MCF 10A (cell line): ENCODE results near the gene SNAPC4. TPM values are rescaled to one million over a fixed set of nuclear protein-coding genes. Genes with fewer than 3 reads are reported as not detected.
A peak's percentile ranks its signal among the peaks of the same experiment; 100 is the strongest.

Source experiments
- BruUV-seq: library from RNA; stranded (reverse); fragments of 400-500 nt; replicated peaks from 2 replicates; lab custom pipeline; 2021; lab: Mats Ljungman, UMichigan
- CTCF ChIA-PET: fragments of 300-600 bp; sonication (Branson Sonifier 250); formaldehyde crosslinking; extraction: SDS; loops from one replicate; lab custom pipeline; 2021; ENCODE audit warnings: antibody characterized with exemption, inconsistent platforms; lab: Yijun Ruan, JAX
- POLR2A ChIA-PET: fragments of 300-600, 350-650 bp; sonication (Branson Sonifier 250); formaldehyde crosslinking; extraction: SDS; loops from one replicate; lab custom pipeline; 2020; ENCODE audit warnings: antibody characterized with exemption, inconsistent platforms; lab: Yijun Ruan, JAX
- DNase-seq: peaks from one replicate; pipeline ENCODE4 v3.0.0-alpha.2; 2018; ENCODE audit not compliant: unreplicated experiment
- H3K27ac Mint-ChIP-seq: one replicate; pipeline ENCODE4 v1.8.0; 2022; ENCODE audit warnings: mild to moderate bottlenecking, low read depth, mixed read lengths; ENCODE audit not compliant: unreplicated experiment
- H3K27me3 Mint-ChIP-seq: one replicate; pipeline ENCODE4 v1.8.0; 2022; ENCODE audit warnings: mixed read lengths; ENCODE audit not compliant: insufficient read depth, unreplicated experiment
- H3K36me3 Mint-ChIP-seq: one replicate; pipeline ENCODE4 v1.8.0; 2022; ENCODE audit warnings: mild to moderate bottlenecking, moderate library complexity, mixed read lengths; ENCODE audit not compliant: insufficient read depth, unreplicated experiment
- H3K4me1 Mint-ChIP-seq: one replicate; pipeline ENCODE4 v1.8.0; 2022; ENCODE audit warnings: mixed read lengths; ENCODE audit not compliant: insufficient read depth, unreplicated experiment
- H3K4me3 Mint-ChIP-seq: one replicate; pipeline ENCODE4 v1.8.0; 2022; ENCODE audit warnings: mild to moderate bottlenecking, moderate library complexity, mixed read lengths; ENCODE audit not compliant: unreplicated experiment
- H3K9me3 Mint-ChIP-seq: one replicate; pipeline ENCODE4 v1.8.0; 2022; ENCODE audit warnings: mixed read lengths; ENCODE audit not compliant: unreplicated experiment
- intact Hi-C: fragments of 100-400 bp; cut with micrococcal nuclease; formaldehyde crosslinking; loops from 2 replicates; pipeline ENCODE4 v1.14.1; 2022
- total RNA-seq: library from RNA; stranded (reverse); gene quantifications from 2 replicates; pipeline ENCODE4 v1.2.3, GENCODE V29; 2022
- TF ChIP-seq, protein P1 (sequence below): fragments of 200-600 bp; IDR thresholded peaks from one replicate; pipeline ENCODE4 v1.8.0; 2022; ENCODE audit warnings: antibody characterized with exemption, mild to moderate bottlenecking; ENCODE audit not compliant: unreplicated experiment

SNAPC4 gene
- total RNA-seq, 1 experiment from 2014 or later: 9.9 TPM

DNA sequence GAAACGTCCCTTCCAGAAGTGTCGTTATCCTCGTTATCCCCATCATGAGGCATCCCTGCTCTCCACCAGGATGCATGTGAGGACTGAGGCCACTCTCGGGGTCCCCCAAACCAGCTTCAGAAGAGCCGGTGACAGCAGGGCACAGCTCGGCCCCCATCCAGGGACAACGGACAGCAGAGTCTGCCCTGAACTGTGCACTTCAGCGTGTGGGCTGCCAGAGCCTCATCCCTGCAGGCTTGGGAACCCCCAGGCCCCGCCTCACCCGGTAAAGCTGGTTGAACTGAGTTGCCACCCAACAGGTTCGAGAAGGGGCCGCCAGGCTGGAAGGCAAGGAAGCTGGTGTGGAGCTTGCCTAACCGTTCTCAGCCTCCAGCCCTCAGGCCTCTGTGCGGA, 25.8 kb downstream of the SNAPC4 start:
- DNase-seq: no peak
- TF ChIP-seq, protein P1, sequence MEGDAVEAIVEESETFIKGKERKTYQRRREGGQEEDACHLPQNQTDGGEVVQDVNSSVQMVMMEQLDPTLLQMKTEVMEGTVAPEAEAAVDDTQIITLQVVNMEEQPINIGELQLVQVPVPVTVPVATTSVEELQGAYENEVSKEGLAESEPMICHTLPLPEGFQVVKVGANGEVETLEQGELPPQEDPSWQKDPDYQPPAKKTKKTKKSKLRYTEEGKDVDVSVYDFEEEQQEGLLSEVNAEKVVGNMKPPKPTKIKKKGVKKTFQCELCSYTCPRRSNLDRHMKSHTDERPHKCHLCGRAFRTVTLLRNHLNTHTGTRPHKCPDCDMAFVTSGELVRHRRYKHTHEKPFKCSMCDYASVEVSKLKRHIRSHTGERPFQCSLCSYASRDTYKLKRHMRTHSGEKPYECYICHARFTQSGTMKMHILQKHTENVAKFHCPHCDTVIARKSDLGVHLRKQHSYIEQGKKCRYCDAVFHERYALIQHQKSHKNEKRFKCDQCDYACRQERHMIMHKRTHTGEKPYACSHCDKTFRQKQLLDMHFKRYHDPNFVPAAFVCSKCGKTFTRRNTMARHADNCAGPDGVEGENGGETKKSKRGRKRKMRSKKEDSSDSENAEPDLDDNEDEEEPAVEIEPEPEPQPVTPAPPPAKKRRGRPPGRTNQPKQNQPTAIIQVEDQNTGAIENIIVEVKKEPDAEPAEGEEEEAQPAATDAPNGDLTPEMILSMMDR: no peak
- Mint-ChIP-seq H3K36me3 (peaks cover 4% of the 10 kb centered on the region), H3K9me3 (no peaks in the 10 kb centered on the region), H3K27me3 (no peaks in the 10 kb centered on the region), H3K27ac (peak overlapping the region; percentile 22), H3K4me3 (no peak overlapping the region), H3K4me1 (no peaks in the 10 kb centered on the region)
- no TSS peak for BruUV-seq
- intact Hi-C loops: no loop called here
- CTCF ChIA-PET: interaction anchor here (0.6 to 1.4 kb wide), 3 partner anchors 9 to 114 kb away, joined by 3 to 8 read pairs (median 3); partner anchors contain the start of gene DNLZ
- POLR2A ChIA-PET: interaction anchor here (0.6 to 1.7 kb wide), 3 partner anchors 8 to 10 kb away, joined by 3 to 4 read pairs (median 4); partner anchors contain the start of gene DNLZ

DNA sequence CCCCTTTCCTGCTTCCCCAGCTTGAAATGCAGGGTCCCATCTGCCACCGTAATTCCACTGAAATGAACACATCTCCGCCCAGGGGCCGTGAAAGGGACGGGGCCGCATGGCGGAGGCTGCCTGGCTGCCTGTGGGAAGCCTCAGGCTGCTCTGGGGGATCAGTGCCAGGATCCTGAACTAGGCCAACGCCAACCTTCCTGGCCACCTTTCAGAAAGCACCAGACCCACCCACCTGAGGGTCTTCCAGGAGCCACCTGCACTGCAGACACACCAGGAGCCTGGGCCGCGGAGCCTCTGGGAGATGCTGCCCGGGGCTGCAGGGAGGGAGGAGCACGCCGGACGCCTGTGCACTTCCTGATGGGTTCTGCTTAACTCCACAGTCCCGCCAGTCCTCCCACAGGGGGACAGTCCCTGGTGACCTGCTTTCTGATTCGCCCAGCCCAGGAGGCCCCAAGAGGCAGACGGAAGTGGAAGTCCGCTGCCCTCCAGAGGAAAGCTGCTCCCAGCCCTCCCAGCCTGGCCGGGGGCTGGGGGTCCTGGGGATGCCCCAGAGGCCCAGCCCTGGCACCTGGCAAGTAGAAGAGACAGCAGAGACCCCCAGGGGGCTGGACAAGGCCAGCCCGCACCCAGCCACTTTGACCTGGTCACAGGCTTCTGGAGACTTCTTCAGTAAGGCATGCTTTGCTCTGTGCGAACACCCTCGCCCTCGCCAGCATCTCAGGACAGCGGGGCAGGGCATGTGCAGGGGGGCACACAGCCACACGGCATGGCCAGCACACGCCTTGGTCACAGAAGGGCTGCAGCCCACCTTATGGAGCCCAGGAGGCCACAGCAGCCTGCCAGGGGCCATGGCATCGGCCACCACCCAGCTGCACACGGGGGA, 26.4 kb downstream of the SNAPC4 start, which contains the start of gene CARD9:
TSS of gene CARD9 (minus strand) at position 370 of the 883 bp plus-strand sequence. CDS start 1,591 bp downstream, outside the sequence.
- Mint-ChIP-seq H3K36me3 (peaks cover 4% of the 10 kb centered on the region), H3K9me3 (no peaks in the 10 kb centered on the region), H3K27me3 (no peaks in the 10 kb centered on the region), H3K4me1 (no peaks in the 10 kb centered on the region), H3K27ac (peak within 1 kb of the TSS; percentile 22), H3K4me3 (no peak within 1 kb of the TSS)
- no peak for DNase-seq
- CTCF ChIA-PET: interaction anchor here (0.5 to 1.4 kb wide), 2 partner anchors 10 to 563 kb away, joined by 3 to 8 read pairs; partner anchors contain the start of gene DNLZ
- POLR2A ChIA-PET: interaction anchor here (0.6 to 1.7 kb wide), 4 partner anchors 7 to 48 kb away, joined by 3 to 4 read pairs (median 4); partner anchors contain the start of gene DNLZ
- TF ChIP-seq, protein P1: no peak
- intact Hi-C loops: no loop called here
- no TSS peak for BruUV-seq

DNA sequence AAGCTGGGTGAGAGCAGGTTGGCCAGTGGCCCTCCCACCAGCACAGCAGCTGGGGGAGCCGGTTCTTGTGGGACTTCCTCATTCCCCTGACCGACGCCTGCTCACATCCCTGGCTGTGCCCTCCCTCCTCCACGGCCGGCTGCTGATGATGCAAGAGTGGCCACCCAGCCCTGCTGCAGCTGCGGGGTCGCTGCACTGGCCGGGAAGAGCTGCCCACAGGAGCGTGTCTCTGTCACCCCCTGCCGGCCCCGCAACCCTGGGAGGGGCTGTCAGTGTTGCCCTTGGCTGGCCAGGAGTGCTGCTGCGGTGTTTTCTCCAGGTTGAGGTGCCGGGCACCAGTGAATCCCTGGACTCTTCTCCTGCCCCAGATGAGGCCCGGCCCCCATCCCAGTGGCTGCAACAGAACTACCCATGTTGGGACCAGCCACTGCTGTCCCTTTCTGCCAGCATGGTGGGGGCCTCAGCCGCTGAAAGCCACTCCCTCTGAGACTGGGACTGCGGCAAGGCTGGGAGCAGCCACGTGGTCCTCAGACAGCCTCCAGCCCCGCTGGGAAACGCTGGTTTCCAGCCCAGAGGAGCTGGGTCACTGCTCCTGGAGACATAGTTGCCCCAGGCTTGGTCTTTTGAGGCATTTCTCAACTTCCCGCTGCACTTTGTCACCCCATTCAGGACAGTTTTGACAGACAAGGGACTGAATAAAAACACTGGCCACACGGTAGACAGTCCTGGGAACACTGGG, 27.2 kb downstream of the SNAPC4 start:
- TF ChIP-seq, protein P1: no peak
- CTCF ChIA-PET: interaction anchor here (0.5 to 0.7 kb wide), 2 partner anchors 16 to 564 kb away, joined by 3 read pairs; no protein-coding TSS in a partner anchor
- Mint-ChIP-seq H3K27me3 (no peaks in the 10 kb centered on the region), H3K4me3 (no peak overlapping the region), H3K36me3 (peaks cover 4% of the 10 kb centered on the region), H3K9me3 (no peaks in the 10 kb centered on the region), H3K4me1 (no peaks in the 10 kb centered on the region), H3K27ac (no peak overlapping the region)
- POLR2A ChIA-PET: interaction anchor here (0.7 kb wide), 1 partner anchor 47 kb away, joined by 4 read pairs; no protein-coding TSS in a partner anchor
- intact Hi-C loops: no loop called here
- no TSS peak for BruUV-seq
- DNase-seq: peak; percentile 30
